Renal cortex interstitium (tissue), 11 donors: ENCODE results near the gene LDLRAD3. TPM values are rescaled to one million over a fixed set of nuclear protein-coding genes. Genes with fewer than 3 reads are reported as not detected.

Source experiments
- DNase-seq, 11 donors: peaks; one replicate each; pipeline ENCODE4 v3.0.0-alpha.2; 2013; ENCODE audit warnings: low read depth in 9 of 11, low spot score in 4 of 11; ENCODE audit errors: extremely low read depth in 1 of 11
- polyA plus RNA-seq, 3 donors: library from polyadenylated mRNA; unstranded; fragments of 120-200 nt; gene quantifications; one replicate each; pipeline ENCODE4 v1.2.1, GENCODE V29; 2013; ENCODE audit not compliant: insufficient read length in 3 of 3

Gene LDLRAD3
- polyA plus RNA-seq, 3 donors, result 23.5 to 25.2 (median 24.8) TPM

- DNase-seq, result no peak
Observed at GRCh38 chr11:35917676-35918075, 26.2 kb upstream of the LDLRAD3 start.

DNA sequence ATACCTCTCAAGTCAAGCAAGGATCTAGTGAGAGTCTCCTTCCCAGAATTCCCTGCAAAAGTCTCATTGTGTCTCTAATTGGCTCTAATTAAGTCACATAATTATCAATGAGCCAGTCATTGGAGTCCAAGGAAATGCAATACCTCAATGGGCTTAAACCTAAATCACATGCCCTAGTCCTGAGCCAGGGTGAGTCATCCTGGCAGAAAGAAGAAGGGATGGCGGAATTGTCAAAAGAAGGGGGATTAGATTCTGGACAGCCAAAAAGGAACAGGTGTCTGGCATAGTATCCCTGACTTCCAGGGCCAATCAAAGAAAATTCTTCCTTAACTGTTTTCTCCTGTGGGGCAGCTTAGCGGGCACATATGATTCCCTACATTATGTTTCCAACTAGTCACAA, 25.1 kb upstream of the LDLRAD3 start:
- no peak for DNase-seq

- no peak for DNase-seq
Observed at GRCh38 chr11:35919244-35919643, 24.6 kb upstream of the LDLRAD3 start.

- DNase-seq, result no peak
Observed at GRCh38 chr11:35923452-35923851, 20.4 kb upstream of the LDLRAD3 start.

- no peak for DNase-seq
Observed at GRCh38 chr11:35924811-35925210, 19.1 kb upstream of the LDLRAD3 start.

DNA sequence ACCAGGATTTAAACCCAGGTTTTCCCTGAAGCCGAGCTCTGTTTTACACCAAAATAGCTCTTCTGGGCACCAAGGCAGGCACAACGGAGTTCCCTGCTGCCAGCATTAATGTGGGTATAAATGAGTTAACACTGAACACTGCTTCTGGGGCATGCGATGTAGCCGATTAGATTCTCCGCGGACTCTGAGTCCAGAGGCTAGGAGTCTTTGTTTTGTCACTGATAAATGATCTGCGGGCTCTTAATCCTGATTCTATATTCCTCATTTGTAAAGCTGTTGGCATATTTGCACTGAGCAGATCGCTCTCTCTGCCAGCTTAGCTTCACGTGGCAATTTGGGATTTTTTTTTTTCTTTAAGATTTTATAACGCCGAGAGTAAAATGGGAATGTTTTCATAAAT, 16.8 kb upstream of the LDLRAD3 start:
- DNase-seq, result no peak

- no peak for DNase-seq
Observed at GRCh38 chr11:35927682-35928081, 16.2 kb upstream of the LDLRAD3 start.

DNA sequence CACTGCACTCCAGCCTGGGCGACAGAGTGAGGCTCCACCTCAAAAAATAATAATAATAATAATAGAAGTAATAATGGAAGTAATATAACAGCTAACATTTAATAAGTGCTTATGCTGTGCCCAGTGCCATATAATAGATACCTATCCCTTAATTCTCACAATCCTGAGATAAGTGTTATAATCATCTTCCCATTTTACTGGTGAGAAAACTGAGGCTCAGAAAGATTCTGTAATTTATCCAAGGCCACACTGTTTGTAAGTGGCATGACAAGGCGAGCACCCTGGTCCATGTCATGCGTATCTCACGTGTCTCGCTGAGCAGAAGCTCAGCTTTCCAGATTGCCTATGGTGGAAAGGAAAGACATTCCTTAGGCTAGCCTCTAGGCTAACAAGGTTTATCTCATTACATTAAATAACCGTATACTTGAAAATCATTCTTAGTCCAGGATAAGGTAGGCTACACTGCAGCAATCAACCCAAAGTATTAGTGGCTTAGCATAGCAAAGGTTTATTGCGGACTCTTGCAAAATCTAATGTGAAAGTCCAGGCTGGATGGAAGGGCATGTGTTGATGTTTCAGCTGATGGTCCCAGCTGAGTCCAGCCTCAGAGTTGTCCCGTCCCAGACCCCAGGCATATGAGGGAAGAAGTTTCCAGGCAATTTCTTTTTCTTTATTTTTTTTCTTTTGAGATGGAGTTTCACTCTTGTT, 15.0 kb upstream of the LDLRAD3 start:
- no peak for DNase-seq

GRCh38 chr11:35930466-35930865, 13.4 kb upstream of the LDLRAD3 start:
- DNase-seq, result no peak

GRCh38 chr11:35932121-35932520, 11.7 kb upstream of the LDLRAD3 start:
- DNase-seq, result no peak

GRCh38 chr11:35932681-35933319, 11.1 kb upstream of the LDLRAD3 start:
- no peak for DNase-seq

DNA sequence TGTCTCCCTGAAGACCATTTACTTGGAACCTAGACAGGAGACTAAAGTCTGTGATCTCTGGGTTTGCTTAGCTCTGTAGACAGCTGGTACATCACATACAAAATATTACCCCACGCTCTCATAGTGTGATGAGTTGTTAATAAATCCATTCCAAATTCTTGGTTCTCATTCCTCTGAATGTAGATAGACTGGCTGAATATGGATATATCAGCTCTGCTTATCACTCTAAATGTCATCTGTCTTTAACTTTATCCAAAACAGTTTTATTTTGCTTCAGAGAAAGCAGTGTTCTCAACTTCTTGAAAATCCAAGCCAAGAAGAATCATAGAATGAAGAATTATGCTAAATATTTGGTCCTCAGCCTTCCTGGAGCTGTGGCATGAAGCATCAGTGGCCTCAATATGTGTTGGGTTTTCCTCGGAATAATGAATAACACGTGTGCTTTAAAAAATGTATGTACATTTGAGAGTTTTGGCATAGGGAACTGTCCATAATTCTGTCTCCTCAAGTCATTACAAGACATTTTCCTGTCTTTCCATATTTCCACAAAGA, 10.5 kb upstream of the LDLRAD3 start:
- no peak for DNase-seq

GRCh38 chr11:35934271-35934670, 9.6 kb upstream of the LDLRAD3 start:
- DNase-seq, result no peak

DNA sequence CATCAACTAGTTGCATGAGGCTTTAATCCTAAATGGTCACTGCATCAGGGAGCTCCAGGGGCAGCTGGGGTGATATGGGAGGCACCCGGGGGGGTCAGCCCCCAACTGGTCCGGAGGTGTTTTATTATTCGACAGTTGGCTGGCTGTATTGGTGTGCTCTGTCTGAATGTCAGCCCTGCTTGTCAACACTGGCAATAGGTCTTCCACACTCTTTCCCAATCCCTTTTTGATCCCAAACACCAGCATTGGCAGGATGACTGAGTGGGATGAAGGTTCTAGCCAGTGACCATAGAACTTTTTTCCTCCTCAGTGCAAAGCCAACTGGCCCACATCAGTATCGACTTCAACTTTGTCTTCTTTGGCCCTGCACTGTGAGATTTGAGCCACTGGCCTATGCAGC, 8.9 kb upstream of the LDLRAD3 start:
- no peak for DNase-seq

- no peak for DNase-seq
Observed at GRCh38 chr11:35935390-35935789, 8.5 kb upstream of the LDLRAD3 start.

GRCh38 chr11:35937111-35937510, 6.8 kb upstream of the LDLRAD3 start:
- no peak for DNase-seq

DNA sequence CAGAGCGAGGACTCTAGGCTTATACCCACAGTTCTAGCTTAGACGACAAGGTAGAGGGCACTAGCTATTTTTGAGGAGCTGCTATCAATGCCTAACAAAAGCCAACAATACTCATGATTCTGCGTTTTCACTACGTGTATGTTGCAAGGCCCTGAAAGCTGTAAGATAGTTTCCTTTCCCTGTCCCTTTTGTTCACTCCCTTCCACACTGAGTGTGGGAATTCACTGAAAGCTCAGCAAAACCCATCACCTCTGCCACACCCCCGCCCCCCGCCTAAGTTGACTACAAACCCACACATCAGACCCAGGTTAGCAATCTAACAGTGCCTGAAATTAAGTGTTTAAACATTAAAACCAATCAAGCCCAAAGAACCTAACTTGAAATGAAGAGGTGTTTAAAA, 6.2 kb upstream of the LDLRAD3 start:
- DNase-seq, result no peak

DNA sequence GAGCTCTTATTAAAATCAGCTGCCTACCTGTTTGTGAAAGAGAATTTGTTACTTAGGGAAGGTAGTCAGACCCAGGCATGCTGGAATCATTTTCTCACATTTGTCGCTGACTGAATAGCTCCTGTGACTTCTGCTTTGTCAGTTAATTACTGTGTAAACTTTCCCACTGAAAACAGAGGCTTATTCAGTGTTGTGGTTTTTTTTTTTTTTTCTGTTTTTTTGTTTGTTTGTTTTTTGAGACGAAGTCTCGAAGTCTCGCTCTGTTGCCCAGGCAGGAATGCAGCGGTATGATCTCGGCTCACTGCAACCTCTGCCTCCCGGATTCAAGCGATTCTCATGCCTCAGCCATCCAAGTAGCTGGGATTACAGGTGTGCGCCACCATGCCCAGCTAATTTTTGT, 5.6 kb upstream of the LDLRAD3 start:
- DNase-seq, result no peak

DNA sequence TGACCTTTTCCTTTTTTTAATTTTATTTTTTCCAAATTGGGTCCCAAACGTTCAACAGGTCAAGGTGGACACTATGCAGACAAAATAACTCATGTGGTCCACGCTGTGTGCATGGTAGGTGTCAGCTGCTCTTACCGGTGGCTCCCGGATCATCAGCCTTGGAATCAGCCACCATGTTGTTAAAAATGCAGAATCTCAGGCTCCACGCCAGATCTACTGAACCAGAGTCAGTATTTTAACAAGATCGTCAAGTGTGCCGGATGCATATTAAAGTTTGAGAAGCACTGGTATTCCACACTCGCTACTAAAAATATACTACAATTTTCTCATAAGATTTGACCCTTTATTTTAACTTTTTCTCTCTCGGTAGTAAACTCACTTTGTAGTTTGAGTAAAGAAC, 553 bp upstream of the LDLRAD3 start:
- no peak for DNase-seq

GRCh38 chr11:35944503-35945136, 758 bp downstream of the LDLRAD3 start:
- DNase-seq, result no peak
